BLaER1 treated with 17β-estradiol and CSF1 and Interleukin-3, amounts not matched to agents 10 nM and 100 nM (cell line): ENCODE data around the gene ARAP3.

ENCODE experiments used
- H3K27ac ChIP-seq, 11 experiments: shearing (Covaris generic); formaldehyde crosslinking; 2 replicates each; pipeline ENCODE4 v1.8.1; 2022
- H3K27me3 ChIP-seq, 11 experiments: shearing (Covaris generic); formaldehyde crosslinking; 2 replicates each; pipeline ENCODE4 v1.8.1; 2022
- H3K36me3 ChIP-seq, 11 experiments: shearing (Covaris generic); formaldehyde crosslinking; 2 replicates each; pipeline ENCODE4 v1.8.1; 2022
- H3K4me1 ChIP-seq, 10 experiments: shearing (Covaris generic); formaldehyde crosslinking; 2 replicates each; pipeline ENCODE4 v1.8.1; 2022
- H3K4me2 ChIP-seq, 11 experiments: shearing (Covaris generic); formaldehyde crosslinking; 2 replicates each; pipeline ENCODE4 v1.8.1; 2022
- H3K4me3 ChIP-seq, 10 experiments: shearing (Covaris generic); formaldehyde crosslinking; 2 replicates each; pipeline ENCODE4 v1.8.1; 2022
- H3K9ac ChIP-seq, 11 experiments: shearing (Covaris generic); formaldehyde crosslinking; 2 replicates each; pipeline ENCODE4 v1.8.1; 2022
- H3K9me3 ChIP-seq, 11 experiments: shearing (Covaris generic); formaldehyde crosslinking; replicated peaks in 1 of 11; 2 replicates each; pipeline ENCODE4 v1.8.1; 2022
- H4K20me1 ChIP-seq, 11 experiments: shearing (Covaris generic); formaldehyde crosslinking; 2 replicates each; pipeline ENCODE4 v1.8.1; 2022
- Cebpa-rat ChIP-seq, 11 experiments: shearing (Covaris generic); IDR thresholded peaks; 2 replicates each; pipeline ENCODE4 v1.8.1; 2022

ARAP3 gene

GRCh38 chr5:141668601-141669265, 13.3 kb downstream of the ARAP3 start:
- Histone ChIP-seq H3K4me2 (no peak overlapping the region), H3K36me3 (peaks cover 0 to 77% (median 10%) of the 10 kb centered on the region in 11 experiments; a peak in 12 of 22 replicates), H3K4me1 (peaks cover 4 to 15% (median 10%) of the 10 kb centered on the region in 10 experiments; a peak in 14 of 20 replicates), H4K20me1 (peaks cover 0 to 38% (median 0%) of the 10 kb centered on the region in 11 experiments; a peak in 3 of 22 replicates), H3K4me3 (no peak overlapping the region), H3K9me3 (no peaks in the 10 kb centered on the region), H3K27ac (no peak overlapping the region), H3K9ac (no peak overlapping the region), H3K27me3 (no peaks in the 10 kb centered on the region)
- no peak for TF ChIP-seq Cebpa-rat (IDR thresholded peaks at IDR 0.05)

GRCh38 chr5:141665995-141666940, 15.8 kb downstream of the ARAP3 start:
- H3K36me3 ChIP-seq, result peaks cover 0 to 78% (median 25%) of the 10 kb centered on the region in 11 experiments; a peak in 13 of 22 replicates
- H4K20me1 ChIP-seq, result peaks cover 0 to 35% (median 0%) of the 10 kb centered on the region in 11 experiments; a peak in 3 of 22 replicates

GRCh38 chr5:141664733-141665461, 17.1 kb downstream of the ARAP3 start:
- Histone ChIP-seq H3K27ac (no peak overlapping the region), H3K9ac (no peak overlapping the region), H3K27me3 (no peaks in the 10 kb centered on the region), H3K4me3 (no peak overlapping the region), H3K9me3 (no peaks in the 10 kb centered on the region), H4K20me1 (peaks cover 0 to 22% (median 0%) of the 10 kb centered on the region in 11 experiments; a peak in 3 of 22 replicates), H3K4me1 (peaks cover 0 to 7% (median 5%) of the 10 kb centered on the region in 10 experiments; a peak in 9 of 20 replicates), H3K4me2 (peak overlapping the region in 3 of 11 experiments; percentile 18 to 36 (median 31); a peak in 3 of 22 replicates), H3K36me3 (peaks cover 0 to 75% (median 27%) of the 10 kb centered on the region in 11 experiments; a peak in 13 of 22 replicates)
- TF ChIP-seq Cebpa-rat (IDR thresholded peaks at IDR 0.05), result no peak

More at GRCh38 chr5:141665995-141666940, 15.8 kb downstream of the ARAP3 start:
- Histone ChIP-seq H3K4me3 (no peak overlapping the region), H3K9ac (no peak overlapping the region), H3K4me2 (no peak overlapping the region), H3K27me3 (no peaks in the 10 kb centered on the region), H3K27ac (no peak overlapping the region), H3K4me1 (peaks cover 0 to 7% (median 5%) of the 10 kb centered on the region in 10 experiments; a peak in 9 of 20 replicates), H3K9me3 (no peaks in the 10 kb centered on the region)
- no peak for TF ChIP-seq Cebpa-rat (IDR thresholded peaks at IDR 0.05)

GRCh38 chr5:141663506-141663905, 18.5 kb downstream of the ARAP3 start:
- peaks cover 0 to 5% (median 0%) of the 10 kb centered on the region in 11 experiments; a peak in 2 of 22 replicates for H3K9me3 ChIP-seq
- no peak overlapping the region for H3K4me2 ChIP-seq
- H3K27ac ChIP-seq, result no peak overlapping the region
- peaks cover 0 to 75% (median 35%) of the 10 kb centered on the region in 11 experiments; a peak in 13 of 22 replicates for H3K36me3 ChIP-seq
- no peaks in the 10 kb centered on the region for H3K27me3 ChIP-seq
- no peak overlapping the region for H3K4me3 ChIP-seq
- TF ChIP-seq Cebpa-rat (IDR thresholded peaks at IDR 0.05), result no peak
- H3K9ac ChIP-seq, result peak overlapping the region in 1 of 11 experiments; percentile 4; a peak in 1 of 22 replicates
- H3K4me1 ChIP-seq, result peaks cover 0 to 7% (median 5%) of the 10 kb centered on the region in 10 experiments; a peak in 9 of 20 replicates
- peaks cover 0 to 12% (median 0%) of the 10 kb centered on the region in 11 experiments; a peak in 2 of 22 replicates for H4K20me1 ChIP-seq

GRCh38 chr5:141662028-141662427, 20.0 kb downstream of the ARAP3 start:
- peaks cover 0 to 83% (median 40%) of the 10 kb centered on the region in 11 experiments; a peak in 14 of 22 replicates for H3K36me3 ChIP-seq
- TF ChIP-seq Cebpa-rat (IDR thresholded peaks at IDR 0.05), result no peak
- peaks cover 0 to 15% (median 5%) of the 10 kb centered on the region in 10 experiments; a peak in 9 of 20 replicates for H3K4me1 ChIP-seq
- H3K27me3 ChIP-seq, result no peaks in the 10 kb centered on the region
- peaks cover 0 to 5% (median 0%) of the 10 kb centered on the region in 11 experiments; a peak in 2 of 22 replicates for H3K9me3 ChIP-seq
- peaks cover 0 to 12% (median 0%) of the 10 kb centered on the region in 11 experiments; a peak in 2 of 22 replicates for H4K20me1 ChIP-seq
- no peak overlapping the region for H3K27ac ChIP-seq
- no peak overlapping the region for H3K9ac ChIP-seq
- no peak overlapping the region for H3K4me3 ChIP-seq
- H3K4me2 ChIP-seq, result no peak overlapping the region

GRCh38 chr5:141657937-141658545, 24.0 kb downstream of the ARAP3 start:
- Histone ChIP-seq H3K4me1 (peaks cover 0 to 9% (median 0%) of the 10 kb centered on the region in 10 experiments; a peak in 3 of 20 replicates), H3K4me3 (no peak overlapping the region), H3K9ac (no peak overlapping the region), H3K9me3 (peaks cover 0 to 5% (median 0%) of the 10 kb centered on the region in 11 experiments; a peak in 2 of 22 replicates), H3K27me3 (no peaks in the 10 kb centered on the region), H3K27ac (no peak overlapping the region), H3K4me2 (peak overlapping the region in 3 of 11 experiments; percentile 14 to 17 (median 16); a peak in 2 of 22 replicates), H4K20me1 (peaks cover 0 to 12% (median 0%) of the 10 kb centered on the region in 11 experiments; a peak in 1 of 22 replicates), H3K36me3 (peaks cover 0 to 97% (median 44%) of the 10 kb centered on the region in 11 experiments; a peak in 14 of 22 replicates)
- TF ChIP-seq Cebpa-rat (IDR thresholded peaks at IDR 0.05), result no peak

GRCh38 chr5:141657404-141657803, 24.6 kb downstream of the ARAP3 start:
- Histone ChIP-seq H3K27ac (no peak overlapping the region), H3K9ac (no peak overlapping the region), H3K4me2 (no peak overlapping the region; a peak in 1 of 22 replicates), H3K36me3 (peaks cover 0 to 91% (median 38%) of the 10 kb centered on the region in 11 experiments; a peak in 14 of 22 replicates), H3K4me3 (no peak overlapping the region), H4K20me1 (peaks cover 0 to 12% (median 0%) of the 10 kb centered on the region in 11 experiments; a peak in 1 of 22 replicates), H3K4me1 (peaks cover 0 to 9% (median 0%) of the 10 kb centered on the region in 10 experiments; a peak in 4 of 20 replicates), H3K9me3 (peaks cover 0 to 5% (median 0%) of the 10 kb centered on the region in 11 experiments; a peak in 2 of 22 replicates), H3K27me3 (no peaks in the 10 kb centered on the region)
- no peak for TF ChIP-seq Cebpa-rat (IDR thresholded peaks at IDR 0.05)
